OCI-LY1 (cell line): ENCODE measurements around the gene TTC23.

Source experiments
- H2AFZ ChIP-seq: fragments of 200-600 bp; sonication (generic), shearing (Covaris generic); 2 replicates; pipeline ENCODE4 v1.6.0; 2014; ENCODE audit warnings: antibody characterized with exemption, mild to moderate bottlenecking, low read length
- H3F3A ChIP-seq: fragments of 200-600 bp; sonication (generic), shearing (Covaris generic); 2 replicates; pipeline ENCODE4 v1.6.0; 2014; ENCODE audit warnings: mild to moderate bottlenecking, antibody characterized with exemption, low read length, moderate library complexity; ENCODE audit not compliant: insufficient read depth
- H3K27ac ChIP-seq: fragments of 200-600 bp; sonication (generic); 2 replicates; pipeline ENCODE4 v1.5.1; 2014; ENCODE audit warnings: low read length, mixed run types, mild to moderate bottlenecking, low read depth; ENCODE audit not compliant: poor library complexity, severe bottlenecking
- H3K27me3 ChIP-seq: fragments of 200-600 bp; sonication (generic); 2 replicates; pipeline ENCODE4 v1.6.0; 2014; ENCODE audit warnings: antibody characterized with exemption, mild to moderate bottlenecking, low read length, moderate library complexity; ENCODE audit not compliant: insufficient read depth
- H3K36me3 ChIP-seq: fragments of 200-600 bp; sonication (generic); 2 replicates; pipeline ENCODE4 v1.6.1; 2014; ENCODE audit warnings: mild to moderate bottlenecking, antibody characterized with exemption, low read length, moderate library complexity, mixed read lengths; ENCODE audit not compliant: insufficient read depth
- H3K4me1 ChIP-seq: fragments of 200-600 bp; sonication (generic); 2 replicates; pipeline ENCODE4 v1.5.1; 2014; ENCODE audit warnings: mild to moderate bottlenecking, low read length, moderate library complexity; ENCODE audit not compliant: insufficient read depth, severe bottlenecking
- H3K4me2 ChIP-seq: fragments of 200-600 bp; sonication (generic), shearing (Covaris generic); 2 replicates; pipeline ENCODE4 v1.6.1; 2014; ENCODE audit warnings: low read length
- H3K4me3 ChIP-seq: fragments of 200-600 bp; sonication (generic); 2 replicates; pipeline ENCODE4 v1.5.1; 2014; ENCODE audit warnings: low read length, low read depth, mild to moderate bottlenecking, mixed read lengths; ENCODE audit not compliant: poor library complexity, severe bottlenecking
- H3K79me2 ChIP-seq: fragments of 200-600 bp; shearing (Covaris generic); 2 replicates; pipeline ENCODE4 v1.6.1; 2016; ENCODE audit warnings: mixed run types, low read length, mixed read lengths; ENCODE audit not compliant: insufficient read depth
- H3K9ac ChIP-seq: fragments of 200-600 bp; sonication (generic), shearing (Covaris generic); 2 replicates; pipeline ENCODE4 v1.6.1; 2014; ENCODE audit warnings: mild to moderate bottlenecking, low read length, mixed read lengths
- H3K9me2 ChIP-seq: fragments of 200-600 bp; sonication (generic), shearing (Covaris generic); 2 replicates; pipeline ENCODE4 v1.6.1; 2014; ENCODE audit warnings: low read depth, mild to moderate bottlenecking, low read length, mixed read lengths
- H3K9me3 ChIP-seq: fragments of 200-600 bp; shearing (Covaris generic); 2 replicates; pipeline ENCODE4 v1.6.1; 2014; ENCODE audit warnings: low read length, mixed read lengths
- H4K20me1 ChIP-seq: fragments of 200-600 bp; sonication (generic), shearing (Covaris generic); 2 replicates; pipeline ENCODE4 v1.6.0; 2016; ENCODE audit warnings: mild to moderate bottlenecking, low read length; ENCODE audit not compliant: insufficient read depth
- EZH2 ChIP-seq: fragments of 200-600 bp; sonication (generic), shearing (Covaris generic); IDR thresholded peaks from 2 replicates; pipeline ENCODE4 v1.8.0; 2017; ENCODE audit warnings: borderline replicate concordance, mixed run types, mild to moderate bottlenecking, antibody characterized with exemption, low read length, moderate library complexity, mixed read lengths
- TF ChIP-seq, protein P1 (sequence below): fragments of 200-600 bp; sonication (generic), shearing (Covaris generic); IDR thresholded peaks from 2 replicates; pipeline ENCODE4 v1.5.1; 2017; ENCODE audit warnings: mild to moderate bottlenecking, antibody characterized with exemption, low read length, moderate library complexity, mixed read lengths

TTC23 gene

DNA sequence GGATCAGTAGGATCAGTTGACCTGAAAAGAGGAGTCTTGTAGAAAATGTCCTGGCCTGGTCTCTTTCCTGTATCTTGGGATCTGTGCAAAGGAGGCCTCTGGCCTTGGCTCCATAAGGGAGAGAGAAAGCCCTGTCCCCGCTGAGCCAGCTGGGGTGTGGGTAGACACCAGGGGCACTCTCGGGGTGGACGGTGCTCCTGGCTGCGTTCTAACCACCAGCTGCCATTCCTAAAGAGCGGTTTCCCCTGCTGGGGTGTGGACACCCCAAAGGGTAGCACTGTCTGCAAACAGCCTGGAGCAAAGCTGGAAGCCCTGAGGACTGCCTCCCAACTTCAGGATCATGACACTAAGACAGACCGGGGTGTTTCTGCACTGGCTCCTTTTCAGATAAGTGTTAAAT is 121.0 kb downstream of the TTC23 start:
- H2AFZ ChIP-seq, result no peak overlapping the region
- no peaks in the 10 kb centered on the region for H3K4me1 ChIP-seq
- H3K9me3 ChIP-seq, result no peaks in the 10 kb centered on the region
- H3K4me2 ChIP-seq, result no peak overlapping the region
- TF ChIP-seq, protein P1, sequence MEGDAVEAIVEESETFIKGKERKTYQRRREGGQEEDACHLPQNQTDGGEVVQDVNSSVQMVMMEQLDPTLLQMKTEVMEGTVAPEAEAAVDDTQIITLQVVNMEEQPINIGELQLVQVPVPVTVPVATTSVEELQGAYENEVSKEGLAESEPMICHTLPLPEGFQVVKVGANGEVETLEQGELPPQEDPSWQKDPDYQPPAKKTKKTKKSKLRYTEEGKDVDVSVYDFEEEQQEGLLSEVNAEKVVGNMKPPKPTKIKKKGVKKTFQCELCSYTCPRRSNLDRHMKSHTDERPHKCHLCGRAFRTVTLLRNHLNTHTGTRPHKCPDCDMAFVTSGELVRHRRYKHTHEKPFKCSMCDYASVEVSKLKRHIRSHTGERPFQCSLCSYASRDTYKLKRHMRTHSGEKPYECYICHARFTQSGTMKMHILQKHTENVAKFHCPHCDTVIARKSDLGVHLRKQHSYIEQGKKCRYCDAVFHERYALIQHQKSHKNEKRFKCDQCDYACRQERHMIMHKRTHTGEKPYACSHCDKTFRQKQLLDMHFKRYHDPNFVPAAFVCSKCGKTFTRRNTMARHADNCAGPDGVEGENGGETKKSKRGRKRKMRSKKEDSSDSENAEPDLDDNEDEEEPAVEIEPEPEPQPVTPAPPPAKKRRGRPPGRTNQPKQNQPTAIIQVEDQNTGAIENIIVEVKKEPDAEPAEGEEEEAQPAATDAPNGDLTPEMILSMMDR, result no peak
- TF ChIP-seq EZH2, result no peak
- no peak overlapping the region for H3K27ac ChIP-seq
- H3K4me3 ChIP-seq, result no peak overlapping the region
- H3K79me2 ChIP-seq, result no peaks in the 10 kb centered on the region
- H3K27me3 ChIP-seq, result peaks cover 7% of the 10 kb centered on the region; the same call in 1 of the 2 replicates
- H3F3A ChIP-seq, result no peaks in the 10 kb centered on the region
- no peaks in the 10 kb centered on the region for H3K9me2 ChIP-seq
- no peak overlapping the region for H3K9ac ChIP-seq
- no peaks in the 10 kb centered on the region for H4K20me1 ChIP-seq
- no peaks in the 10 kb centered on the region for H3K36me3 ChIP-seq

DNA sequence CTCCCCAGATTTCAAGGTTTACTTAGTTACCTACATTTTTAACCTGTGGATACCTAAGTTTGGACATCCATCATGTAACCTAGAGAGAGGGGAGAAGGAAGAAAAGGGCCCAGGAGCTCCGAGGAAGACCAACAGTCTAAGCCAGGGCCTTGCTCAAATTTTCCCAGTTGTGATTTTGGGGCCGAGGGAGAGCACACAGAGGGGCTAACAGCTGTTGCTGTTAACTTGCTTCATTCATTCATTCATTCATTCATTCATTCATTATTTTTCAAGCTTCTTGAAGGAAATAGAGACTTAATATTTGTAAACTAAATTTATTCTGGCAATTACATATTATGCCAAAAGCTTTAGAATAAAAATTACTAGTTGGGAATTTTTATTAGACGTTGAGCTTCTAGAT is 121.6 kb downstream of the TTC23 start:
- no peak overlapping the region for H3K27ac ChIP-seq
- H3K4me2 ChIP-seq, result no peak overlapping the region
- H3F3A ChIP-seq, result no peaks in the 10 kb centered on the region
- H3K9me2 ChIP-seq, result no peaks in the 10 kb centered on the region
- H3K9me3 ChIP-seq, result no peaks in the 10 kb centered on the region
- H4K20me1 ChIP-seq, result no peaks in the 10 kb centered on the region
- no peak overlapping the region for H3K4me3 ChIP-seq
- H2AFZ ChIP-seq, result no peak overlapping the region
- TF ChIP-seq, protein P1, result no peak
- H3K36me3 ChIP-seq, result no peaks in the 10 kb centered on the region
- no peaks in the 10 kb centered on the region for H3K79me2 ChIP-seq
- H3K9ac ChIP-seq, result no peak overlapping the region
- no peaks in the 10 kb centered on the region for H3K4me1 ChIP-seq
- peaks cover 7% of the 10 kb centered on the region; the same call in 1 of the 2 replicates for H3K27me3 ChIP-seq

DNA sequence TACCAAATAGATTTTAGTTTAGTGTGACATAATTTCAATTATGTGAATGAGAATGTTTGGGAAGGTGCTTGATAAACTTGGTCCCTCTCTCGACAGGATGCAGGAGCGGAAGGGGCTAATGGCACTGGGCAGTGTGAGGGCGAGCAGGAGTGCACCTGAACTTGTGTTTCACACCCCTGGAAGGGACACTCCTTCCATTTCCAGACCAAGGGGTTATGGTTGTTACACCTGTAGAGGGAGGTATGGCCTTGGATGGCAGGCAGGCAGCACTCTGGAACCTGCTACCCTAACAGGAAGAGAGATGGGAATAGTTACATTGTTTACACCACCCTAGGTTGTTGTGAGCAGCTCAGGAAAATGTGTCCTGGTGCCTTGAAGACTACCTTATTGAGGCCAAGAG is 122.5 kb downstream of the TTC23 start:
- TF ChIP-seq EZH2, result no peak
- TF ChIP-seq, protein P1, result no peak
- Histone ChIP-seq H2AFZ (no peak overlapping the region), H3K27me3 (peaks cover 7% of the 10 kb centered on the region; the same call in 1 of the 2 replicates), H4K20me1 (no peaks in the 10 kb centered on the region), H3K4me2 (no peak overlapping the region), H3K36me3 (no peaks in the 10 kb centered on the region), H3K4me3 (no peak overlapping the region), H3K9me2 (no peaks in the 10 kb centered on the region), H3K4me1 (no peaks in the 10 kb centered on the region), H3K79me2 (no peaks in the 10 kb centered on the region), H3F3A (no peaks in the 10 kb centered on the region), H3K9me3 (no peaks in the 10 kb centered on the region), H3K9ac (no peak overlapping the region), H3K27ac (no peak overlapping the region)
